ENCODE measurements around the gene NGB. TPM values are rescaled to one million over a fixed set of nuclear protein-coding genes. Genes with fewer than 3 reads are reported as not detected.

NGB gene
- total and polyA plus RNA-seq, 2 of the 8 experiments (the other 6 are each of a cell fraction or from before 2014, with no cell fraction given) = 0.30 to 0.60 TPM

GRCh38 chr14:77242752-77243151 is 28.3 kb downstream of the NGB start (continued):
- TF ChIP-seq EGR1 (IDR thresholded peaks at IDR 0.05; ENCODE audit: borderline replicate concordance, low read depth, low read length) (no peak), ASH2L (IDR thresholded peaks at IDR 0.05; ENCODE audit: low read length) (no peak), CTBP2 (IDR thresholded peaks at IDR 0.05; ENCODE audit: borderline replicate concordance, insufficient read depth, insufficient read length, low read length) (no peak), ZNF274 (IDR thresholded peaks at IDR 0.05; ENCODE audit: borderline replicate concordance, extremely low read depth, low read length) (no peak), CREB1 (IDR thresholded peaks at IDR 0.05) (no peak)

Data from H1 (cell line).